ENCODE results near the gene COG4. TPM values are rescaled to one million over a fixed set of nuclear protein-coding genes. Genes with fewer than 3 reads are reported as not detected.
A peak's percentile ranks its signal among the peaks of the same experiment; 100 is the strongest.

Gene COG4
- polyA plus RNA-seq, 4 donors, result 59.1 to 75.4 (median 67.5) TPM

DNA sequence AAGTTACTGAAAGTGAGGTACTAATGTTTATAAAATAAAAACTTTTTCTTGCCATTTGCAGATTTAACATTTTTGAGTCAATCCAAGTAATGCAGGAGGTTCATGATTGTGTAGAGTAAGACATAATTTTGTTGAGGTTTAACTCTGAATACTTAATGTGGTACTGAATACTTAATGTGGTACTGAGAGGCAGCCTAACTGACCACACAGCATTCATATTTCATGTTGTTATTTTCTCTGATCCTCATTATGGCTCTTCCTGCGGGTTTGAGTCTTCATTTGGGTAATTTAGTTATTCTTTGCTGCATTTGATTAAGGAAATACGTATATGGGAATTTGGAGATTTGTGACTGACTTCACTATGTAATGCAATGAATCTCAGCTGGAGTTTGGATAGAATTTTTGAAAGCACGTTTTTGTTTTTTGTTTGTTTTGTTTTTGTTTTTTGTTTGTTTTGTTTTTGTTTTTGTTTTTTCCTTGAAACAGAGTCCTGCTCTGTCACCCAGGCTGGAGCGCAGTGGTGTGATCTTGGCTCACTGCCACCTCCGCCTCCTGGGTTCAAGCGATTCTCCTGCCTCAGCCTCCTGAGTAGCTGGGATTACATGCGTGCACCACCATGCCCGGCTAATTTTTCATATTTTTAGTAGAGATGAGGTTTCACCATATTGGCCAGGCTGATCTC, 4.1 kb upstream of the COG4 start:
- no peak for DNase-seq (ENCODE audit: low read depth in 4 of 4, low spot score in 2 of 4)

DNA sequence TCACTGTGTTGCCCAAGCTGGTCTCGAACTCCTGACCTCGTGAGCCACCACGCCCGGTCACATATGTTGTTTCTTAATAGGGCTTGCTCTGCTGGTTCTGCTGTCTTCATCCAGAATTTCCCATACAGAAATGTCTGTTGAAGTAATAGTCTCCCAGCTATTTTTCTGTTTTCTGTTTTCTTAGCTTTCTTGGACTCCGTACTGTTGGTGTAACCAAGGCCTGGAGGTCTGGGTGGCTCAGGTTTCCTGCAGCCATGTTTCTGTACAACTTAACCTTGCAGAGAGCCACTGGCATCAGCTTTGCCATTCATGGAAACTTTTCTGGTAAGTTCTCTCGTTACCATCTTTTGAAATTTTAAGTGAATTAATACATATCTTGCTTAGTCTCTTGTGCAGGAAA, 3.0 kb upstream of the COG4 start:
- no peak for DNase-seq (ENCODE audit: low read depth in 4 of 4, low spot score in 2 of 4)

GRCh38 chr16:70524399-70524825, 1.1 kb upstream of the COG4 start:
- peak in 1 of 4 donors; percentile 18 for DNase-seq (ENCODE audit: low read depth in 4 of 4, low spot score in 2 of 4)

DNA sequence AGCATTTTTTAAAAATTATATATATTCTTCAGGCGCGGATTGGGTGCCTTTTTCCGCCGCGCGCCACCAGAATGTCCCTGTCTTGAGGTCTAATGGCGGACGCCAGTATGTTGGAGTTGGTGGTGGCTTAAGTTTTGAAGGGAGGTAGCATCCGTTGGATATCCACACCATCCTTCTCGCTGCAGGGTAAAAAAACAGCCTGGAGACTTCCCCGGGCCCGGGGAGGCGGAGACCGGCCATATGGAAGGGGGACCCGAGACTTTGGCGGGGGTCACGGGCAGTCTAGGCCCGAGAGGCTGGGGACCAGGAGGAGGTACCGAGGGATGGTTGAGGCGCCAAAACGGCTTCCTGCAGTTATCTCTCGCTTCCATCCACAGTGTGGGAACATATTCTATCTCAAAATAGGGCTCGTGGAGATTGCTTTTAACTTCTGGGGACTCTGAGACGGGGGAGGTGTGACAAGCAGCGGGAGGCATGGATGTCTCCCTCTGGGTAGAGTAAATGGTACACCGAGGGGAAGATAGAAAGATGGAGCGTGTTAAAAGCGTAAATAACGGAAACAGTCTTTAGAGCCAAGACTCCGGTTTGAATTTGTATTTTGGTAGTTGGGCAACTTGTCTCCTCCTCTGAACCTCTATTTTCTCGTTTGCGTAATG, 517 bp upstream of the COG4 start, which contains the start of gene SF3B3:
Gene SF3B3 (plus strand): TSS at position 74 of the 656 bp plus-strand sequence. CDS start 2,841 bp downstream, outside the sequence.
- DNase-seq (ENCODE audit: low read depth in 4 of 4, low spot score in 2 of 4), result peak in 3 of 4 donors; percentile 63 to 93 (median 80)

- no peak for DNase-seq (ENCODE audit: low read depth in 4 of 4, low spot score in 2 of 4)
Measured at GRCh38 chr16:70522216-70523075, 908 bp downstream of the COG4 start.

DNA sequence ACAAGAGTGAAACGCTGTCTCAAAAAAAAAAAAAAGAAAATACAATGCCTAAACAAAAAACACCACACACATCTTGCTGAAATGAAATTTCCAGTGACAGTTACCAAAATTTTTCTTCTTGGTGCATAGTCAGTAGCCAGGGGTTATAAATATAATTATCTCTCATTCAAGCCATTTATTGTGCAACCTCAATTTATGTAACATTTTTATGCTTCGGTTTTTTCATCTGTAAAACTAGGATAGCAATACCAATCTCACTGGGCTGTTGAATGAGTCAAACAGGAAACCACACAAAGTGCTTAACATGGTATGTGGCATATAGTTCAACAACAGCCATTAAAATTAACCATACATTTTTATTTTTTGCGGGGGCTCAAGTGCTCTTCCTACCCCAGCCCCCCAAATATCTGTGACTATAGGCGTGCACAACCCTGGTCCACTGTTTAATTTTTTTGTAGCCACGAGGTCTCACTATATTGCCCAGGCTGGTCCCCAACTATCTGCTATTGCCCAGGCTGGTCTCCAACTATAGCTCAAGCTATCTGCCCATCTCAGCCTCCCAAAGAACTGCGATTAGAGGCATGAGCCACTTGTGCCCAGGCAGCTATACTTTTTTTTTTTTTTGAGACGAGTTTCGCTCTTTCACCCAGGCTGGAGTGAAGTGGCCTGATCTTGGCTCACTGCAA, 2.6 kb downstream of the COG4 start:
- no peak for DNase-seq (ENCODE audit: low read depth in 4 of 4, low spot score in 2 of 4)

DNA sequence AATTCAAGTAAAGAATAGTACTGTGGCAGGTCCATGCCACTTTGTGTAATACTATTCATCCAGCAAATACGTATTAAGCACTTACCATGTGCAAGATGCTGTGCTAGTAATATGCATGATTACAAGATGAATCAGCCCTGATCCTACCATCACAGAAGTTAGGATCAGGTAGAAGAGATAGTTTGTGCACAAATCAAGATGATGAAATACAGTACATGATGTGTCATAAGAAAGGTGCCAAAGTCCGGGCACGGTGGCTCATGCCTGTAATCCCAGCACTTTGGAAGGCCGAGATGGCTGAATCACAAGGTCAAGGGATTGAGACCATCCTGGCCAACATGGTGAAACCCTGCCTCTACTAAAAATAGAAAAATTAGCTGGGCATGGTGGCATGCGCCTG, 10.9 kb downstream of the COG4 start:
- DNase-seq (ENCODE audit: low read depth in 4 of 4, low spot score in 2 of 4), result no peak

GRCh38 chr16:70511833-70512232, 11.5 kb downstream of the COG4 start:
- no peak for DNase-seq (ENCODE audit: low read depth in 4 of 4, low spot score in 2 of 4)

- DNase-seq (ENCODE audit: low read depth in 4 of 4, low spot score in 2 of 4), result no peak
Measured at GRCh38 chr16:70510216-70510615, 13.1 kb downstream of the COG4 start.

DNA sequence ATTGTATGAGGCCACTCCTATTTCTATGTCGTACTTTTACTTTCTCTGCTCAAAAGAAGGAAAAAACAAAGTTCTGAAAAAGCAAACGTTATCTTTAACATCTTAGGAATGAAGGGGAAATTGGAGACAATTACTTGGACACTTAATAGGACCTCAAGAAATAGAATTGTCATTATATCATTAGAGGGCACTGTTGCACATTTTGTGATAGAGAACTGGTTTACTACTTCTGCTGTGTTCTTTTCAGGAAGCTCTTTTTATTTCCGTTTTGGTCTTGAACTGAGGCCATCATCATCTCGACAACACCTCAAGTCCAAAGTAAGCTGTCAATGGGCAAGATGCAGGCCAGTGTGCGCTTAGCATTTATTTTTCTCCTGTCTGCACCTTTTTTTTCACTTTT, 14.6 kb downstream of the COG4 start:
- DNase-seq (ENCODE audit: low read depth in 4 of 4, low spot score in 2 of 4), result no peak

- no peak for DNase-seq (ENCODE audit: low read depth in 4 of 4, low spot score in 2 of 4)
Measured at GRCh38 chr16:70496513-70496912, 26.8 kb downstream of the COG4 start.

- DNase-seq (ENCODE audit: low read depth in 4 of 4, low spot score in 2 of 4), result no peak
Measured at GRCh38 chr16:70495425-70496182, 27.8 kb downstream of the COG4 start.

- DNase-seq (ENCODE audit: low read depth in 4 of 4, low spot score in 2 of 4), result no peak
Measured at GRCh38 chr16:70494777-70495176, 28.6 kb downstream of the COG4 start.

DNA sequence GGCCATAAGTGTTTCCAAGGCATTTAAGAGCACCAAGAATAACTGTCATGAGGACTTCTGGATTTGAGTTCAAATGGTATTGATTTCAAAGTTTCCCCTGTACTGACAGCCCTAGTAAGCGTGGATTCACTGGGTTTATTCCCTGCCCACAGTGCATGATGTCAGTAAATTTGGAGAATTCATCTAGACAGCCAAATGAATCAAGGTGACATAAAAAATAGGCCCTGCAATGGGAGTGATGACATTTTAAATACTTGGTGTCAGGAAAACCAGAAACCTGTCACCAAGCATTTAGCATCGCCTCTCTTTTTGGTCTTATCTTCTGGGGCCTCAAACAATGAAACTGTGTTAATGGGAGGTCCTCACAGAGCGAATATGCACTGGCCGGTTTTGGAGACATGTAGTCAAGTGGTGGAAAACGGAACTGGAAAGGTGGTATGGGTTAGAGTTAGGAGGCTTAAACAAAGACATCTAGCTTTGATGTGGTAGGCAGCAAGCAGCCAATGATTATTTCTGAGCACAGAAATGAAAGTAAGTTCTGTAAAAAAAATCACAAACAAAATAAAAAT, 29.1 kb downstream of the COG4 start:
- DNase-seq (ENCODE audit: low read depth in 4 of 4, low spot score in 2 of 4), result no peak

- no peak for DNase-seq (ENCODE audit: low read depth in 4 of 4, low spot score in 2 of 4)
Measured at GRCh38 chr16:70493802-70494201, 29.6 kb downstream of the COG4 start.

GRCh38 chr16:70490261-70490660, 33.1 kb downstream of the COG4 start:
- no peak for DNase-seq (ENCODE audit: low read depth in 4 of 4, low spot score in 2 of 4)

DNA sequence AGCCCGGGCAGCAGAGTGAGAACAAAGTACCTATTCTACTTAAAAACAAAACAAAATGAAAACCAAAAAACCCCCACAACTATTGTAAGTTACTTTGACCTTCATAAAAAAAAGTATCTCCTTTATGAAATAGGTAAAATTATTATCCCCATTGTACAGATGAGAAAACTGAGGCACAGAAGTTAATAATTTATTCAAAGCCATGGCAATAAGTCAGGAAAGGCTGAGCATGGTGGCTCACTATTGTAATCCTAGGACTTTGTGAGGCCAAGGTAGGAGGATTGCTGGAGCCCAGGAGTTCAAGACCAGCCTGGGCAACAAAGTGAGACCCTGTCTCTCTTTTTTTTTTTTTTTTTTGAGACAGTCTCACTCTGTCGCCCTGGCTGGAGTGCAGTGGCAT, 38.5 kb downstream of the COG4 start:
- no peak for DNase-seq (ENCODE audit: low read depth in 4 of 4, low spot score in 2 of 4)

GRCh38 chr16:70483426-70483825, 39.9 kb downstream of the COG4 start:
- DNase-seq (ENCODE audit: low read depth in 4 of 4, low spot score in 2 of 4), result no peak

- DNase-seq (ENCODE audit: low read depth in 4 of 4, low spot score in 2 of 4), result no peak
Measured at GRCh38 chr16:70482624-70483023, 40.7 kb downstream of the COG4 start.
